Natural killer cell (primary cell): Measurements from ENCODE around the gene FRY. TPM values are rescaled to one million over a fixed set of nuclear protein-coding genes. Genes with fewer than 3 reads are reported as not detected.

Experiments
- ATAC-seq, 3 donors: fragments of 150-1000 bp in 2 of 3; fragments of 200-7000 bp in 1 of 3; cut with Tn5 transposase; 1 replicate in 1 of 3; 2 replicates in 2 of 3; pipeline ENCODE4 v1.10.0; 2021; ENCODE audit warnings: mild to moderate bottlenecking in 2 of 3, moderate library complexity in 2 of 3
- DNase-seq, 2 donors: peaks; one replicate each; pipeline versions ENCODE4 v3.0.0 to v3.0.0-alpha.2; 2013 to 2021; ENCODE audit warnings: mixed read lengths in 1 of 2
- H3K27ac ChIP-seq: one replicate; pipeline ENCODE4 v1.5.1; 2013; ENCODE audit warnings: mild to moderate bottlenecking, low read length
- H3K27me3 ChIP-seq: one replicate; pipeline ENCODE4 v1.6.1; 2013; ENCODE audit warnings: low read length; ENCODE audit not compliant: control insufficient read depth, insufficient read depth
- H3K36me3 ChIP-seq: one replicate; pipeline ENCODE4 v1.6.1; 2013; ENCODE audit warnings: low read length; ENCODE audit not compliant: control insufficient read depth, insufficient read depth
- H3K4me1 ChIP-seq: one replicate; pipeline ENCODE4 v1.6.1; 2013; ENCODE audit warnings: low read length; ENCODE audit not compliant: control insufficient read depth, insufficient read depth
- H3K4me3 ChIP-seq: one replicate; pipeline ENCODE4 v1.5.1; 2013; ENCODE audit warnings: low read length
- H3K9me3 ChIP-seq: one replicate; pipeline ENCODE4 v1.6.1; 2013; ENCODE audit warnings: low read length; ENCODE audit not compliant: control insufficient read depth, insufficient read depth
- H3K27ac Mint-ChIP-seq, 2 donors: one replicate each; pipeline ENCODE4 v1.8.0; 2022; ENCODE audit warnings: mild to moderate bottlenecking in 2 of 2, mixed read lengths in 2 of 2, moderate library complexity in 1 of 2
- H3K27me3 Mint-ChIP-seq, 2 donors: one replicate each; pipeline ENCODE4 v1.8.0; 2022; ENCODE audit warnings: low read depth in 2 of 2, mixed read lengths in 2 of 2
- H3K36me3 Mint-ChIP-seq: one replicate; pipeline ENCODE4 v1.8.0; 2022; ENCODE audit warnings: mixed read lengths
- H3K4me1 Mint-ChIP-seq, 2 donors: one replicate each; pipeline ENCODE4 v1.8.0; 2022; ENCODE audit warnings: mixed read lengths in 2 of 2
- H3K4me3 Mint-ChIP-seq: one replicate; pipeline ENCODE4 v1.8.0; 2022; ENCODE audit warnings: mild to moderate bottlenecking, moderate library complexity, mixed read lengths
- H3K9me3 Mint-ChIP-seq, 2 donors: one replicate each; pipeline ENCODE4 v1.8.0; 2022; ENCODE audit warnings: mixed read lengths in 2 of 2
- CTCF ChIP-seq: fragments of 200-600 bp; IDR thresholded peaks from one replicate; pipeline ENCODE4 v1.8.0; 2022; ENCODE audit warnings: antibody characterized with exemption
- WGBS: methylation state at CpG from one replicate; pipeline ENCODE4 v1.1.7; 2013; ENCODE audit warnings: missing lambda C conversion rate; ENCODE audit not compliant: insufficient coverage; 5-methylcytosine and 5-hydroxymethylcytosine counted together
- intact Hi-C: fragments of 100-400 bp; cut with micrococcal nuclease; formaldehyde crosslinking; loops from one replicate; pipeline ENCODE4 v1.14.2; 2022
- total RNA-seq, 4 donors: library from RNA; stranded (reverse); fragments of 120-200 nt in 1 of 4; gene quantifications; one replicate each; pipeline versions ENCODE4 v1.2.3 to v1.2.4, GENCODE V29; 2013 to 2022

FRY gene
- total RNA-seq, 3 donors from 2014 or later (not counting 1 experiment from before 2014, with no cell fraction given), result 25.1 to 52.1 (median 27.4) TPM

DNA sequence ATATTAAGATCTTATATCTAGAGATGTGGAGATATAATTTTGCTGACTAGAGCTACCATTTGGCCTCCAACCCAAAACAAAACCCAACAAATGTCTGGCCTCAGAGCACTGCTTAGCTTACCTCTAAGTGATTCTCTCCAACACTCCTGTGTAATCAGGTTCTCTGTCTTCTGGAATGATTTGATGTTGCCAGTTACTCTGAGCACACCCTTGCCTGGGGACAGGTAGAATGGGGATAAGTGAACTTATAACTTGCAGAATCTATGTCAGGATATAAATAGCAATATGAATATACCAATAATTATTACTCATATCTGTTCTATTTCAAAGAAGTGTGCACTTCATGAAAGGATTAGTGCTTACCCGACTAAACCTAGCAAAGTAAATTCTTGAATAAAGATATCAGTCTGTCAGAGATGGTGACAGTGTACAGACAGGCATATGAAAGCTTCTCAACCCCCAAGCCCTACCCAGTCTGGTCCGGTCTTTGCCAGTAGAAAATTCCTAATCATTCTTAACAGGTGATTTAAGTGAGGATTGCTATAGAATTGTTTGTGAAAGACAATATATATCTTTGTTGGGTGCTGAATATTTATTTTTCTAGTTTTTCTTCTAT is 250.6 kb downstream of the FRY start:
- Mint-ChIP-seq H3K27me3 (no peaks in the 10 kb centered on the region), H3K36me3 (peaks cover 6% of the 10 kb centered on the region), H3K27ac (no peak overlapping the region), H3K4me1 (no peaks in the 10 kb centered on the region), H3K9me3 (no peaks in the 10 kb centered on the region), H3K4me3 (no peak overlapping the region)
- no CpG with 5 or more reads among the region's 2 CpGs for WGBS
- no peak overlapping the region for H3K4me3 ChIP-seq
- intact Hi-C loops, result no loop called here
- no peaks in the 10 kb centered on the region for H3K27me3 ChIP-seq
- ATAC-seq (no peak), DNase-seq (no peak)
- peaks cover 2% of the 10 kb centered on the region for H3K36me3 ChIP-seq
- H3K27ac ChIP-seq, result no peak overlapping the region
- H3K9me3 ChIP-seq, result no peaks in the 10 kb centered on the region
- TF ChIP-seq CTCF, result no peak
- H3K4me1 ChIP-seq, result no peaks in the 10 kb centered on the region

DNA sequence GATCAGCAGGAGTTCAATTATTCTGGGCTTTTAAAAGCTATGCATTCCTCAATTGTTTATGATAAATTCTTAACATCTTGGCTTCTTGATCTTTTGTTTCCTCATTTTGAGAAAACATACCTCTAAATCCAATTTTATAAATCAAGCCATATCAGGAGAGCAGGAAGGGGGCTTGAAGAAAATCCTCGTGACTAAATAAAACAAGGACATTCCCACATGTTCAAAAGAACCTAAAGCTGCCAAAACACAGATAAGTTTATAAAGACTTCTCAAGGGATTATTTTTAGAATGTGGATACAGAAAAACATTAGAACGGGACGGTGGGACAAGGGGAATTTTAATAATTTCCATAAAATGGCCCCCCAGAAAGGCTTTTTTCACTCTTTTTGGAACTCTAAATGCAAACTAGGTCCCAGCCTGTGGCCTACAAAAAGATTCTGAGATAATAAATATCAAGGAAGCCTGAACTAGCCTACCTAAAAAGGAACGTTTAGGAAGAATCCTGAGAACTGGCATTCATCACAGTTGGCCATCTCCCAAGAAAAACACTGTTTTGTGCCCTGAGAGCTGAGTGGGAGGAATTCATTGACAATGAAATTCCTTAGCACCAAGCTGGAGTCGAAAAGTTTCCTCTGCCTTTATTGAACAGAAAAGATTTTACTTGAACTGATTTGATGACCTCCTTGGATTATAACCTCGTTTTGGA is 253.5 kb downstream of the FRY start:
- Mint-ChIP-seq H3K36me3 (no peaks in the 10 kb centered on the region), H3K4me3 (no peak overlapping the region), H3K27me3 (no peaks in the 10 kb centered on the region), H3K27ac (no peak overlapping the region), H3K4me1 (no peaks in the 10 kb centered on the region), H3K9me3 (no peaks in the 10 kb centered on the region)
- Histone ChIP-seq H3K9me3 (no peaks in the 10 kb centered on the region), H3K27ac (no peak overlapping the region), H3K36me3 (peaks cover under 1% of the 10 kb centered on the region), H3K27me3 (no peaks in the 10 kb centered on the region), H3K4me3 (no peak overlapping the region), H3K4me1 (no peaks in the 10 kb centered on the region)
- TF ChIP-seq CTCF, result no peak
- no peak for DNase-seq
- ATAC-seq, result no peak
- intact Hi-C loops, result no loop called here
- 90% methylated on average over 5 of the region's 6 CpGs for WGBS

DNA sequence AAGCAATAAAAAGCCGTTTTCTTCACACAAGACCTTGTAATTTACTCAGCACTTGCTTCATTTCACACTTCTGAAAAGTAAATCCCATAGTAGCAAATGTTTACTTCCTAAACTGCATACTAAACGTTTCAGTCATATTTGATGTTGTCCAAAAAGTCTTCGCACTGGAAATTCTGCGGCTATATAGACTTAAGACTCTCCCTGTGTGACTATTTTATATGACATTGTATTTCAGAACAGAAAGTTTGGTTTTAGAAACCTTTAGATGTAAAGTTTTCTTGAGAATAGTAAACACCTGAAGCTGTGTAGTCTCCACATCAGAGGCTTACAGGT is 254.0 kb downstream of the FRY start:
- no peaks in the 10 kb centered on the region for H3K9me3 Mint-ChIP-seq
- Histone ChIP-seq H3K4me3 (no peak overlapping the region), H3K9me3 (no peaks in the 10 kb centered on the region), H3K4me1 (no peaks in the 10 kb centered on the region), H3K27me3 (no peaks in the 10 kb centered on the region), H3K27ac (no peak overlapping the region), H3K36me3 (no peaks in the 10 kb centered on the region)
- no peak overlapping the region for H3K27ac Mint-ChIP-seq
- H3K27me3 Mint-ChIP-seq, result no peaks in the 10 kb centered on the region
- ATAC-seq, result no peak
- no peak for DNase-seq
- H3K36me3 Mint-ChIP-seq, result no peaks in the 10 kb centered on the region
- no peak overlapping the region for H3K4me3 Mint-ChIP-seq
- WGBS, result 96% methylated on average over 4 of the region's 4 CpGs
- no peak for TF ChIP-seq CTCF
- intact Hi-C loops, result no loop called here
- no peaks in the 10 kb centered on the region for H3K4me1 Mint-ChIP-seq

- no peaks in the 10 kb centered on the region for H3K4me1 ChIP-seq
- H3K36me3 ChIP-seq, result no peaks in the 10 kb centered on the region
- Mint-ChIP-seq H3K4me1 (no peaks in the 10 kb centered on the region), H3K27me3 (peaks cover 0 to 3% of the 10 kb centered on the region in 2 donors), H3K9me3 (no peaks in the 10 kb centered on the region), H3K4me3 (no peak overlapping the region), H3K27ac (no peak overlapping the region), H3K36me3 (peaks cover 7% of the 10 kb centered on the region)
- no peaks in the 10 kb centered on the region for H3K9me3 ChIP-seq
- peaks cover 7% of the 10 kb centered on the region for H3K27me3 ChIP-seq
- ATAC-seq (no peak), DNase-seq (no peak)
- H3K27ac ChIP-seq, result no peak overlapping the region
- no peak overlapping the region for H3K4me3 ChIP-seq
- TF ChIP-seq CTCF, result no peak
- intact Hi-C loops, result no loop called here
- 0% methylated on average over 1 of the region's 2 CpGs for WGBS
These were observed 265.6 kb downstream of the FRY start for GRCh38 chr13:32297206-32297605.
